Epithelial cell of esophagus (primary cell): ENCODE results near the gene RUNX1.

Experiments
- DNase-seq: peaks from one replicate; pipeline ENCODE4 v3.0.0; 2010; ENCODE audit warnings: low read depth
- H3K4me3 ChIP-seq: 2 replicates; pipeline ENCODE4 v1.5.1; 2011; ENCODE audit warnings: mild to moderate bottlenecking, low read length, control low read depth
- TF ChIP-seq, protein P1 (sequence below): IDR thresholded peaks from 2 replicates; pipeline ENCODE4 v1.5.1; 2011; ENCODE audit warnings: low read depth, mild to moderate bottlenecking, low read length, control low read depth, inconsistent platforms; ENCODE audit not compliant: insufficient read depth; ENCODE audit errors: missing control alignments

Gene RUNX1

DNA sequence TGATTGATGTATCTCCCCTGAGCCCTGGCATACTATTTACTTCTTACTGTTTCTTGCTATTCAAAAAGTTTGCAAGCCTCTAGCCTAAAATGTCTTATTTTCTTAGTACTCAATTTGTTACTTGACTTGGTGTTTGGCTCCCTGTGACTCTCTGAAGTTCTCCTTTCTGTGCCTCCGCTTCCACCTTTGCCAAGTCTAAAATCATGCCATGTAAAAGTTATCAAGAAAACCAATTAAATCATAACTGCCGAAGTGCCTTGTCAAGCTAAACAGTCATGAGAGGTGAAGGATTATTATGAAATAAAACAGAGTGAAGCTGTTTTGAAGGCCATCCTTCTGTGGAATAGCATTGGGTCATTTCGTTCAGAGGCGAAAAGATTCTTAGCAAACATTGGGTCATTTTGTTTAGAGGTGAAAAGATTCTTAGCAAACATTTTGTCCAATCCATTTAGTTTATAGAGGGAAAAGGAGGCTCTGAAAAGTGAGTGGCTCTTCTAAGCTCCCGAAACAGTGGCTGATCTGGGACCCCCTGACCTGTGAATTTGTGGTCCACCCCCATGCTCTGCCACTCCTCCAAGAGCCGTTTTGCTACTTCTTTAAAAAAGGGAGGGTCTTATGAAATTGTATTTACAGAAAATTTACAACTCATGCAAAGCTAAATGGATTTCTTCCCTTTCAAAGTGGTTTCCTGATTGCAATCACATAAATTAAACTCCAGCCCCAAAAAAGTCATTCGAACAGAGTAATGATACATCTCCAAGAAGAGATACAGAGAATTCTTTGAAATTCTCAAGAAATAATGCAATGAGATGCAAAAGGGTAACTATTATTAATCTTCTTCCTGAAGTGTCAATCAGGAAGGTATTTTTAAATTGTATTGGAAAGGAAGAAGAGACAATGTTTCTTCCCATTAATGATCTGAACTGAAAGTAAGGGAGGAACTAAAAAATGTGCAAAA, 141.4 kb downstream of the RUNX1 start:
- TF ChIP-seq, protein P1, sequence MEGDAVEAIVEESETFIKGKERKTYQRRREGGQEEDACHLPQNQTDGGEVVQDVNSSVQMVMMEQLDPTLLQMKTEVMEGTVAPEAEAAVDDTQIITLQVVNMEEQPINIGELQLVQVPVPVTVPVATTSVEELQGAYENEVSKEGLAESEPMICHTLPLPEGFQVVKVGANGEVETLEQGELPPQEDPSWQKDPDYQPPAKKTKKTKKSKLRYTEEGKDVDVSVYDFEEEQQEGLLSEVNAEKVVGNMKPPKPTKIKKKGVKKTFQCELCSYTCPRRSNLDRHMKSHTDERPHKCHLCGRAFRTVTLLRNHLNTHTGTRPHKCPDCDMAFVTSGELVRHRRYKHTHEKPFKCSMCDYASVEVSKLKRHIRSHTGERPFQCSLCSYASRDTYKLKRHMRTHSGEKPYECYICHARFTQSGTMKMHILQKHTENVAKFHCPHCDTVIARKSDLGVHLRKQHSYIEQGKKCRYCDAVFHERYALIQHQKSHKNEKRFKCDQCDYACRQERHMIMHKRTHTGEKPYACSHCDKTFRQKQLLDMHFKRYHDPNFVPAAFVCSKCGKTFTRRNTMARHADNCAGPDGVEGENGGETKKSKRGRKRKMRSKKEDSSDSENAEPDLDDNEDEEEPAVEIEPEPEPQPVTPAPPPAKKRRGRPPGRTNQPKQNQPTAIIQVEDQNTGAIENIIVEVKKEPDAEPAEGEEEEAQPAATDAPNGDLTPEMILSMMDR: no peak
- no peak overlapping the region for H3K4me3 ChIP-seq
- no peak for DNase-seq

DNA sequence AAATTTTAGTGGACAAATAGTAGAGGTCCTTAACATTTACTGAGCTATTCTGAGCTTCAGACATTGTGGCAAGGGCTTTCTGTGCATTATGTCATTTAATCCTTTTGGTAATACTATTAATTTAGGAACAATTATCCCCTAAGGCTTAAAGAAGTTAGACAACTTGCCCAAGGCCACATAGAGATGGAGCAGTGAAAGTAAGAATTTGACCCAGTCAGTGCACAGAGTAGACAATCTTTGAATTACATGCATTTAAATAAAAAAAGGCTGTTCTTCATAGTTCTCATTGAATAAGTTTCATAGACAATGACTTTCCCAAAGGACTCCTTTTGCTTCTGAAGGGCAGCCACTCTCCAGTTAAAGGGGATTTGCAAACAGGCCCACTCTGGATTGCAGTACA, 142.7 kb downstream of the RUNX1 start:
- no peak for DNase-seq
- no peak overlapping the region for H3K4me3 ChIP-seq
- TF ChIP-seq, protein P1: no peak

DNA sequence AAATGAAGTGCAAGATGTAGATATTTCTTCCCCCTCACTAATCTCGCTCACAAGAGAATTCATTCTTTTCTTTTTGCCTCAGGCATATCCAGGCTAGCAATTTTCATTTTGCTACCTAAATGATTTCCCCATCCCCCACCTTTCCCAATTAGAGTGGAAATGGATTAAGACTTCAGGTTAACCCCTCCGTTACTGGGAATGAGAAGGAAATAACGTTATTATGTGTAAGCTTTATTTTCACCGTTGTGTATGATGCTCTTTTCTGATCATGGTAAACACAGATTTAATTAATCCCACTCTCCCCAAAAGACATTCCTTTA, 143.9 kb downstream of the RUNX1 start:
- TF ChIP-seq, protein P1: no peak
- DNase-seq: no peak
- no peak overlapping the region for H3K4me3 ChIP-seq

DNA sequence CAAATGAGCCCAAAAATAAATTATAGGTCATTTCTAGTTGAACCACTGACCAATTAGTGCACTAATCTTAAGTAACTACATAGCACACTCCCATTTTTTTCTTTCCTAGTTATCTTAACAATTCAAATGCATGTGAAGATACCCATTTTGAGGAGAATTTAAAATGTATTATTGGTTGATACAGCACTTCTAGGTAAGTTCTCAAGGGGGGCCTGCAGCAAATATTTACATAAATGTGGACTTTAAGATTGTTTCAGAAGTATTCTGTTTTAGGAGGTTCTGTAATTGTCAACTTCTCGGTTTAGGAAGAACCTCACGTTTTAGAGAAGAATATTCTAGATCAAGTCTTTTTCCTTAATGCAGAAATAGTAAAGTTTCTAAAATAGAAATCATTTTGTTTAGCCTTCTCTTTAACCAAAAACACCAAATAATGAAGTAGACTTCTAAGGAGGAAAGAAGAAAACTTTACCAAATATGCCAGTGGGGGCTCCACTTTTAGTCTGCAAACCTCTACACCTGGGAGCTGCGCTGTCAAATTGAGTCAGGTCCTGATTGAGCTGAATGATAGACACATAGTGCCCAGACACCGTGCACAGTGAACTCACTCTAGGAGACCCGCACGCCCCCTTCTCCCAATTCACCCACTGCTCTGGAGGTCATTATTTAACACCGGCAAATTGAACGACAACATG, 144.4 kb downstream of the RUNX1 start:
- no peak for DNase-seq
- no peak overlapping the region for H3K4me3 ChIP-seq
- TF ChIP-seq, protein P1: no peak

GRCh38 chr21:34900376-34900775, 148.7 kb downstream of the RUNX1 start:
- TF ChIP-seq, protein P1: no peak
- DNase-seq: peak; percentile 45
- no peak overlapping the region for H3K4me3 ChIP-seq

- no peak for DNase-seq
- TF ChIP-seq, protein P1: no peak
- no peak overlapping the region for H3K4me3 ChIP-seq
Observed at GRCh38 chr21:34899760-34900159, 149.3 kb downstream of the RUNX1 start.
